H1 (cell line): ENCODE measurements around the gene TCFL5. TPM values are rescaled to one million over a fixed set of nuclear protein-coding genes. Genes with fewer than 3 reads are reported as not detected.

Experiments used
- CTCF ChIA-PET: fragments of 300-600 bp; sonication (Branson Sonifier 250); formaldehyde crosslinking; loops from one replicate; lab custom pipeline; 2021; ENCODE audit not compliant: partially characterized antibody; lab: Charles Lee
- POLR2A ChIA-PET: fragments of 300-600 bp; sonication (Branson Sonifier 250); formaldehyde crosslinking; loops from one replicate; lab custom pipeline; 2021; ENCODE audit warnings: inconsistent platforms; ENCODE audit not compliant: partially characterized antibody; lab: Charles Lee
- DNase-seq, 2 experiments: peaks; one replicate each; pipeline versions ENCODE4 v3.0.0 to v3.0.0-alpha.2; 2010 to 2022; ENCODE audit warnings: low spot score in 2 of 2, low read depth in 1 of 2, mixed read lengths in 1 of 2
- FAIRE-seq: peaks from 2 replicates; lab custom pipeline; 2011; peaks lifted over from hg19 to GRCh38; lab: Jason Lieb, UNC
- H2AFZ ChIP-seq: 2 replicates; pipeline ENCODE4 v1.8.1; 2012; ENCODE audit warnings: low read length, inconsistent platforms
- H2AK5ac ChIP-seq: 2 replicates; pipeline ENCODE4 v1.6.1; 2013; ENCODE audit warnings: low read depth, low read length
- H2BK120ac ChIP-seq: replicated peaks from 2 replicates; pipeline ENCODE3; 2013; ENCODE audit warnings: low read depth, low read length, inconsistent platforms
- H2BK12ac ChIP-seq: 2 replicates; pipeline ENCODE4 v1.6.1; 2013; ENCODE audit warnings: low read depth, low read length
- H2BK15ac ChIP-seq: 2 replicates; pipeline ENCODE4 v1.6.1; 2013; ENCODE audit warnings: low read length
- H2BK20ac ChIP-seq: 2 replicates; pipeline ENCODE4 v1.6.1; 2013; ENCODE audit warnings: low read length
- H2BK5ac ChIP-seq: 2 replicates; pipeline ENCODE4 v1.6.1; 2013; ENCODE audit warnings: low read depth, low read length
- H3K14ac ChIP-seq: 2 replicates; pipeline ENCODE4 v1.6.1; 2013; ENCODE audit warnings: inconsistent platforms; ENCODE audit not compliant: insufficient read length
- H3K18ac ChIP-seq: 2 replicates; pipeline ENCODE4 v1.6.1; 2013; ENCODE audit warnings: low read length; ENCODE audit errors: extremely low read depth
- H3K23ac ChIP-seq: 2 replicates; pipeline ENCODE4 v1.6.1; 2013; ENCODE audit warnings: inconsistent platforms; ENCODE audit not compliant: insufficient read length
- H3K23me2 ChIP-seq: 2 replicates; pipeline ENCODE4 v1.6.1; 2013; ENCODE audit warnings: low read depth, low read length
- H3K27ac ChIP-seq: 2 replicates; pipeline ENCODE4 v1.6.1; 2011; ENCODE audit warnings: low read depth, low read length, inconsistent platforms
- H3K27me3 ChIP-seq, 4 experiments: replicated peaks in 1 of 4; 1 replicate in 1 of 4; 2 replicates in 3 of 4; pipeline versions ENCODE4 v1.6.1 to v1.8.1; 2011 to 2013; ENCODE audit warnings: low read length in 3 of 4, mild to moderate bottlenecking in 3 of 4, inconsistent platforms in 2 of 4, mixed read lengths in 2 of 4, moderate library complexity in 1 of 4; ENCODE audit not compliant: control insufficient read depth in 3 of 4, insufficient read depth in 3 of 4; ENCODE audit errors: extremely low read depth in 1 of 4
- H3K36me3 ChIP-seq, 4 experiments: 2 replicates each; pipeline versions ENCODE4 v1.6.1 to v1.8.1; 2011 to 2013; ENCODE audit warnings: mild to moderate bottlenecking in 4 of 4, low read length in 3 of 4, moderate library complexity in 2 of 4, control low read depth in 1 of 4, inconsistent platforms in 1 of 4; ENCODE audit not compliant: insufficient read depth in 4 of 4, control insufficient read depth in 2 of 4
- H3K4ac ChIP-seq: replicated peaks from 2 replicates; pipeline ENCODE3; 2013; ENCODE audit warnings: low read length, low read depth, mixed read lengths, inconsistent platforms; ENCODE audit not compliant: insufficient read length
- H3K4me1 ChIP-seq, 4 experiments: replicated peaks in 1 of 4; 1 replicate in 1 of 4; 2 replicates in 3 of 4; pipeline versions ENCODE4 v1.6.1 to v1.8.1; 2011 to 2013; ENCODE audit warnings: low read length in 3 of 4, inconsistent platforms in 2 of 4, mixed read lengths in 1 of 4; ENCODE audit not compliant: insufficient read depth in 4 of 4, control insufficient read depth in 3 of 4
- H3K4me2 ChIP-seq, 2 experiments: 2 replicates each; pipeline versions ENCODE4 v1.6.1 to v1.8.1; 2011 to 2013; ENCODE audit warnings: low read depth in 2 of 2, low read length in 2 of 2, control low read depth in 1 of 2, inconsistent platforms in 1 of 2, mild to moderate bottlenecking in 1 of 2; ENCODE audit not compliant: insufficient read depth in 1 of 2
- H3K4me3 ChIP-seq, 4 experiments: fragments of 200-600, 300-600 bp in 1 of 4; sonication (generic), shearing (Covaris generic), sonication (Bioruptor Twin) in 1 of 4; 2 replicates each; pipeline versions ENCODE4 v1.5.1 to v1.8.1; 2011 to 2016; ENCODE audit warnings: low read length in 4 of 4, low read depth in 3 of 4, control low read depth in 2 of 4, inconsistent platforms in 2 of 4, mild to moderate bottlenecking in 2 of 4, mixed read lengths in 1 of 4, moderate library complexity in 1 of 4; ENCODE audit not compliant: insufficient read depth in 2 of 4; ENCODE audit errors: extremely low read depth in 1 of 4
- H3K56ac ChIP-seq: replicated peaks from 2 replicates; pipeline ENCODE3; 2013; ENCODE audit warnings: low read depth, mild to moderate bottlenecking, mixed read lengths, low read length, inconsistent platforms; ENCODE audit not compliant: insufficient read length
- H3K79me1 ChIP-seq: 2 replicates; pipeline ENCODE4 v1.6.1; 2013; ENCODE audit warnings: low read depth, low read length, control low read depth
- H3K79me2 ChIP-seq, 2 experiments: 2 replicates each; pipeline versions ENCODE4 v1.6.1 to v1.8.1; 2012 to 2013; ENCODE audit warnings: low read length in 2 of 2, mild to moderate bottlenecking in 2 of 2, inconsistent platforms in 1 of 2; ENCODE audit not compliant: insufficient read depth in 2 of 2, control insufficient read depth in 1 of 2
- H3K9ac ChIP-seq, 4 experiments: replicated peaks in 1 of 4; 1 replicate in 1 of 4; 2 replicates in 3 of 4; pipeline versions ENCODE4 v1.6.1 to v1.8.1; 2011 to 2013; ENCODE audit warnings: low read depth in 3 of 4, low read length in 3 of 4, control low read depth in 2 of 4, mild to moderate bottlenecking in 2 of 4, moderate library complexity in 2 of 4, inconsistent platforms in 1 of 4; ENCODE audit errors: extremely low read depth in 1 of 4
- H3K9me3 ChIP-seq, 2 experiments: 2 replicates each; pipeline versions ENCODE4 v1.6.1 to v1.8.1; 2012 to 2013; ENCODE audit warnings: mild to moderate bottlenecking in 2 of 2, moderate library complexity in 2 of 2, control low read depth in 1 of 2, inconsistent platforms in 1 of 2, low read depth in 1 of 2, low read length in 1 of 2, mixed read lengths in 1 of 2; ENCODE audit not compliant: insufficient read depth in 2 of 2
- H4K20me1 ChIP-seq, 2 experiments: replicated peaks in 1 of 2; 2 replicates each; pipeline versions ENCODE3 to v1.8.1; 2011 to 2013; ENCODE audit warnings: inconsistent platforms in 2 of 2, low read length in 2 of 2, mild to moderate bottlenecking in 1 of 2; ENCODE audit not compliant: insufficient read depth in 2 of 2, control insufficient read depth in 1 of 2
- H4K5ac ChIP-seq: 2 replicates; pipeline ENCODE4 v1.6.1; 2013; ENCODE audit warnings: low read length, low read depth, mixed read lengths, inconsistent platforms; ENCODE audit not compliant: insufficient read length
- H4K8ac ChIP-seq: 2 replicates; pipeline ENCODE4 v1.8.0; 2013; ENCODE audit warnings: mild to moderate bottlenecking, moderate library complexity, low read length, inconsistent platforms; ENCODE audit not compliant: insufficient read depth; ENCODE audit errors: extremely low read depth
- H4K91ac ChIP-seq: replicated peaks from 2 replicates; pipeline ENCODE3; 2013; ENCODE audit warnings: low read length, mixed read lengths, inconsistent platforms; ENCODE audit not compliant: insufficient read length
- BACH1 ChIP-seq: IDR thresholded peaks from 2 replicates; pipeline ENCODE4 v1.6.1; 2012; ENCODE audit warnings: low read length, improper control_type of control experiment
- CREB1 ChIP-seq: IDR thresholded peaks from 2 replicates; pipeline ENCODE4 v1.6.1; 2012; ENCODE audit warnings: inconsistent platforms
- CTCF ChIP-seq, 3 experiments: IDR thresholded peaks; 1 replicate in 2 of 3; 2 replicates in 1 of 3; pipeline versions ENCODE4 v1.5.1 to v1.6.1; 2011; ENCODE audit warnings: low read length in 3 of 3, mild to moderate bottlenecking in 3 of 3, inconsistent platforms in 2 of 3, low read depth in 1 of 3, moderate library complexity in 1 of 3; ENCODE audit not compliant: insufficient read depth in 1 of 3; ENCODE audit errors: control extremely low read depth in 1 of 3
- GABPA ChIP-seq: IDR thresholded peaks from 2 replicates; pipeline ENCODE4 v1.6.1; 2011; ENCODE audit warnings: mild to moderate bottlenecking, low read length, moderate library complexity, borderline replicate concordance; ENCODE audit not compliant: insufficient read depth
- KDM4A ChIP-seq: IDR thresholded peaks from one replicate; pipeline ENCODE4 v1.7.1; 2012; ENCODE audit warnings: low read depth, mild to moderate bottlenecking, moderate library complexity, low read length, inconsistent platforms; ENCODE audit not compliant: severe bottlenecking
- KDM5A ChIP-seq: fragments of 200-600 bp; IDR thresholded peaks from 2 replicates; pipeline ENCODE4 v1.7.1; 2012; ENCODE audit warnings: mild to moderate bottlenecking, low read length, inconsistent platforms, mixed read lengths
- RBBP5 ChIP-seq: IDR thresholded peaks from 2 replicates; pipeline ENCODE4 v1.7.1; 2012; ENCODE audit warnings: low read depth, mild to moderate bottlenecking, inconsistent platforms, low read length, moderate library complexity, borderline replicate concordance
- TAF1 ChIP-seq: IDR thresholded peaks from 2 replicates; pipeline ENCODE4 v1.6.1; 2011; ENCODE audit warnings: mild to moderate bottlenecking, low read depth, low read length
- TBP ChIP-seq: IDR thresholded peaks from 2 replicates; pipeline ENCODE4 v1.6.1; 2011; ENCODE audit warnings: low read depth, low read length, improper control_type of control experiment
- WGBS, 2 experiments: shearing (Covaris generic) in 1 of 2; methylation state at CpG; one replicate each; pipeline versions ENCODE4 v1.1.6 to v1.1.7; 2013 to 2015; ENCODE audit warnings: low lambda C conversion rate in 2 of 2, mixed read lengths in 2 of 2, inconsistent platforms in 1 of 2, low coverage in 1 of 2, missing lambda C conversion rate in 1 of 2; ENCODE audit not compliant: insufficient replicate concordance in 2 of 2, insufficient coverage in 1 of 2, insufficient read length in 1 of 2; ENCODE audit errors: extremely low coverage in 1 of 2, missing lambda C conversion rate in 1 of 2; 5-methylcytosine and 5-hydroxymethylcytosine counted together
- polyA plus RNA-seq, 7 experiments: library from polyadenylated mRNA; depleted of rRNA in 3 of 7; stranded (reverse) in 5 of 7; unstranded in 2 of 7; fragments of >200 nt in 5 of 7; fragments of 200-250 nt in 2 of 7; gene quantifications; 1 replicate in 5 of 7; 2 replicates in 1 of 7; 4 replicates in 1 of 7; pipeline versions ENCODE4 v1.2.1 to v1.2.3, GENCODE V29; 2011 to 2013; ENCODE audit warnings: missing spikeins in 2 of 7, mixed read lengths in 2 of 7
- total RNA-seq: library from RNA; stranded (reverse); fragmentation: NEBNext Ultra II Directional; extraction: Animal tissue kit (Norgen Biotek cat#: 25700); gene quantifications from 2 replicates; pipeline ENCODE4 v1.2.1, GENCODE V29; 2021

TCFL5 gene
- total and polyA plus RNA-seq, 2 of the 8 experiments (the other 6 are each of a cell fraction or from before 2014, with no cell fraction given) = 6.2 to 15.0 TPM

- Histone ChIP-seq H3K27me3 (no peaks in the 10 kb centered on the region), H4K91ac (no peak overlapping the region), H3K79me1 (no peaks in the 10 kb centered on the region), H3K4ac (no peak overlapping the region), H3K14ac (no peak overlapping the region), H3K36me3 (peaks cover 0 to 18% (median 4%) of the 10 kb centered on the region in 4 experiments; a peak in 3 of 8 replicates), H3K9ac (no peak overlapping the region), H4K8ac (no peak overlapping the region; the same call in 1 of the 2 replicates), H3K23me2 (no peaks in the 10 kb centered on the region), H2BK12ac (no peak overlapping the region), H3K4me1 (peaks cover 0 to 3% (median 0%) of the 10 kb centered on the region in 4 experiments; a peak in 3 of 7 replicates), H3K56ac (no peak overlapping the region), H3K27ac (no peak overlapping the region), H3K79me2 (no peaks in the 10 kb centered on the region), H2BK5ac (no peak overlapping the region), H3K23ac (no peak overlapping the region), H4K5ac (no peak overlapping the region), H2BK120ac (no peak overlapping the region), H2BK15ac (no peak overlapping the region), H2AK5ac (no peak overlapping the region), H2BK20ac (no peak overlapping the region), H3K4me3 (no peak overlapping the region), H3K4me2 (no peak overlapping the region), H3K18ac (no peak overlapping the region), H3K9me3 (no peaks in the 10 kb centered on the region), H4K20me1 (peaks cover 0 to 2% of the 10 kb centered on the region in 2 experiments), H2AFZ (no peak overlapping the region)
- peak in 1 of 2 experiments; percentile 49 for DNase-seq
- WGBS, 2 experiments = 91% methylated on average over 45 of the region's 45 CpGs; no CpG with 5 or more reads in 1 of the 2 experiments
- CTCF ChIA-PET = interaction anchor here (0.8 to 1.4 kb wide), 4 partner anchors 14 to 385 kb away, joined by 3 to 4 read pairs (median 4); no protein-coding TSS in a partner anchor
- no peak for FAIRE-seq
- POLR2A ChIA-PET = interaction anchor here (0.6 to 4.0 kb wide), 4 partner anchors 8 to 83 kb away, joined by 3 to 17 read pairs (median 4); no protein-coding TSS in a partner anchor
- no peak for TF ChIP-seq BACH1
- no peak for TF ChIP-seq KDM5A
- no peak for TF ChIP-seq CTCF (IDR thresholded peaks at IDR 0.05; ENCODE audit: control extremely low read depth in 1 of 3, insufficient read depth in 1 of 3, low read depth in 1 of 3, low read length in 3 of 3)
- no peak for TF ChIP-seq CREB1
- no peak for TF ChIP-seq GABPA
- no peak for TF ChIP-seq TBP
- no peak for TF ChIP-seq KDM4A
- TF ChIP-seq TAF1 = no peak
- no peak for TF ChIP-seq RBBP5
Observed at GRCh38 chr20:62840244-62841197, 21.1 kb downstream of the TCFL5 start.
